ENCODE data around the gene RPP38.
A peak's percentile ranks its signal among the peaks of the same experiment; 100 is the strongest.

RPP38 gene

GRCh38 chr10:15072358-15072757 is 24.8 kb upstream of the RPP38 start:
- Histone ChIP-seq H3K9me3 (no peaks in the 10 kb centered on the region), H3K4me1 (ENCODE audit: control insufficient read depth in 1 of 2, insufficient read depth in 1 of 2, low read depth in 1 of 2, low read length in 1 of 2) (no peaks in the 10 kb centered on the region), H3K27ac (no peak overlapping the region), H3K4me3 (ENCODE audit: low read depth in 1 of 2, low read length in 1 of 2) (no peak overlapping the region), H3K36me3 (no peaks in the 10 kb centered on the region), H3K27me3 (no peaks in the 10 kb centered on the region)
- TF ChIP-seq, protein P1, sequence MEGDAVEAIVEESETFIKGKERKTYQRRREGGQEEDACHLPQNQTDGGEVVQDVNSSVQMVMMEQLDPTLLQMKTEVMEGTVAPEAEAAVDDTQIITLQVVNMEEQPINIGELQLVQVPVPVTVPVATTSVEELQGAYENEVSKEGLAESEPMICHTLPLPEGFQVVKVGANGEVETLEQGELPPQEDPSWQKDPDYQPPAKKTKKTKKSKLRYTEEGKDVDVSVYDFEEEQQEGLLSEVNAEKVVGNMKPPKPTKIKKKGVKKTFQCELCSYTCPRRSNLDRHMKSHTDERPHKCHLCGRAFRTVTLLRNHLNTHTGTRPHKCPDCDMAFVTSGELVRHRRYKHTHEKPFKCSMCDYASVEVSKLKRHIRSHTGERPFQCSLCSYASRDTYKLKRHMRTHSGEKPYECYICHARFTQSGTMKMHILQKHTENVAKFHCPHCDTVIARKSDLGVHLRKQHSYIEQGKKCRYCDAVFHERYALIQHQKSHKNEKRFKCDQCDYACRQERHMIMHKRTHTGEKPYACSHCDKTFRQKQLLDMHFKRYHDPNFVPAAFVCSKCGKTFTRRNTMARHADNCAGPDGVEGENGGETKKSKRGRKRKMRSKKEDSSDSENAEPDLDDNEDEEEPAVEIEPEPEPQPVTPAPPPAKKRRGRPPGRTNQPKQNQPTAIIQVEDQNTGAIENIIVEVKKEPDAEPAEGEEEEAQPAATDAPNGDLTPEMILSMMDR (IDR thresholded peaks at IDR 0.05): no peak

- H3K9me3 ChIP-seq: no peaks in the 10 kb centered on the region
- no peaks in the 10 kb centered on the region for H3K27me3 ChIP-seq
- no peaks in the 10 kb centered on the region for H3K36me3 ChIP-seq
- no peak overlapping the region for H3K4me3 ChIP-seq (ENCODE audit: low read depth in 1 of 2, low read length in 1 of 2)
- H3K27ac ChIP-seq: no peak overlapping the region
- TF ChIP-seq, protein P1 (IDR thresholded peaks at IDR 0.05): no peak
- no peaks in the 10 kb centered on the region for H3K4me1 ChIP-seq (ENCODE audit: control insufficient read depth in 1 of 2, insufficient read depth in 1 of 2, low read depth in 1 of 2, low read length in 1 of 2)
Measured at GRCh38 chr10:15075421-15075820, 21.7 kb upstream of the RPP38 start.

- TF ChIP-seq, protein P1 (IDR thresholded peaks at IDR 0.05): no peak
- Histone ChIP-seq H3K4me1 (ENCODE audit: control insufficient read depth in 1 of 2, insufficient read depth in 1 of 2, low read depth in 1 of 2, low read length in 1 of 2) (peaks cover 7 to 9% of the 10 kb centered on the region in 2 experiments), H3K27me3 (peaks cover 34% of the 10 kb centered on the region), H3K36me3 (no peaks in the 10 kb centered on the region), H3K9me3 (no peaks in the 10 kb centered on the region), H3K27ac (no peak overlapping the region), H3K4me3 (ENCODE audit: low read depth in 1 of 2, low read length in 1 of 2) (no peak overlapping the region)
Measured at GRCh38 chr10:15083674-15084501, 13.3 kb upstream of the RPP38 start.

- TF ChIP-seq, protein P1 (IDR thresholded peaks at IDR 0.05): no peak
- Histone ChIP-seq H3K27me3 (peaks cover 39% of the 10 kb centered on the region), H3K4me1 (ENCODE audit: control insufficient read depth in 1 of 2, insufficient read depth in 1 of 2, low read depth in 1 of 2, low read length in 1 of 2) (peaks cover 7 to 9% of the 10 kb centered on the region in 2 experiments), H3K4me3 (ENCODE audit: low read depth in 1 of 2, low read length in 1 of 2) (no peak overlapping the region), H3K27ac (no peak overlapping the region), H3K36me3 (no peaks in the 10 kb centered on the region), H3K9me3 (no peaks in the 10 kb centered on the region)
Measured at GRCh38 chr10:15084502-15084922, 12.6 kb upstream of the RPP38 start.

- Histone ChIP-seq H3K27ac (no peak within 1 kb of the TSS), H3K4me1 (ENCODE audit: control insufficient read depth in 1 of 2, insufficient read depth in 1 of 2, low read depth in 1 of 2, low read length in 1 of 2) (peaks cover 7 to 9% of the 10 kb centered on the region in 2 experiments), H3K27me3 (peaks cover 56% of the 10 kb centered on the region), H3K36me3 (no peaks in the 10 kb centered on the region), H3K4me3 (ENCODE audit: low read depth in 1 of 2, low read length in 1 of 2) (peak within 1 kb of the TSS; percentile 39 to 65), H3K9me3 (no peaks in the 10 kb centered on the region)
- TF ChIP-seq, protein P1 (IDR thresholded peaks at IDR 0.05): peak; percentile 77
Measured at GRCh38 chr10:15088428-15089261, 8.5 kb upstream of the RPP38 start, which contains the start of gene ACBD7. ACBD7 (minus strand) TSS chr10:15088776; CDS start chr10:15088728, 48 bp downstream.

All from neutrophil (primary cell).